HG02938 (cell line): ENCODE measurements around the gene R3HDM2.
A peak's percentile ranks its signal among the peaks of the same experiment; 100 is the strongest.

Source experiments
- ATAC-seq: cut with Tn5 transposase; IDR thresholded peaks from one replicate; pipeline ENCODE4 v1.9.1; 2021; ENCODE audit warnings: mild to moderate bottlenecking, moderate library complexity; ENCODE audit not compliant: unreplicated experiment

The R3HDM2 gene

GRCh38 chr12:57233357-57234232 lies 197.2 kb downstream of the R3HDM2 start:
- ATAC-seq: no peak

- no peak for ATAC-seq
Observed at GRCh38 chr12:57232156-57232756, 198.6 kb downstream of the R3HDM2 start.

GRCh38 chr12:57231276-57232021 lies 199.4 kb downstream of the R3HDM2 start:
- ATAC-seq: no peak

GRCh38 chr12:57230381-57231155 lies 200.3 kb downstream of the R3HDM2 start:
- ATAC-seq: no peak

- peak; percentile 57 for ATAC-seq
Observed at GRCh38 chr12:57229634-57230380, 201.0 kb downstream of the R3HDM2 start, which contains the start of gene SHMT2. TSS of gene SHMT2 (plus strand) at chr12:57229711. CDS start at chr12:57229779, 68 bp downstream.

GRCh38 chr12:57229046-57229633 lies 201.7 kb downstream of the R3HDM2 start:
- ATAC-seq: peak; percentile 4

- ATAC-seq: no peak
Observed at GRCh38 chr12:57227315-57228115, 203.3 kb downstream of the R3HDM2 start.

GRCh38 chr12:57226588-57227314 lies 204.1 kb downstream of the R3HDM2 start:
- ATAC-seq: no peak

- no peak for ATAC-seq
Observed at GRCh38 chr12:57225680-57226210, 205.1 kb downstream of the R3HDM2 start.

- ATAC-seq: no peak
Observed at GRCh38 chr12:57224973-57225679, 205.7 kb downstream of the R3HDM2 start.

GRCh38 chr12:57224278-57224972 lies 206.4 kb downstream of the R3HDM2 start:
- no peak for ATAC-seq

GRCh38 chr12:57223191-57224165 lies 207.4 kb downstream of the R3HDM2 start:
- ATAC-seq: no peak

GRCh38 chr12:57222286-57223190 lies 208.3 kb downstream of the R3HDM2 start:
- ATAC-seq: no peak

- ATAC-seq: no peak
Observed at GRCh38 chr12:57221169-57221917, 209.5 kb downstream of the R3HDM2 start.
